Activated CD4-positive, alpha-beta T cell treated with anti-CD3 and anti-CD28 coated beads for 4 hours (primary cell): ENCODE data around the gene GINS1.

Source experiments
- DNase-seq, 2 donors: peaks; one replicate each; pipeline ENCODE4 v3.0.0-alpha.2; 2020

The GINS1 gene

GRCh38 chr20:25478889-25479568 lies 71.6 kb downstream of the GINS1 start:
- no peak for DNase-seq

DNA sequence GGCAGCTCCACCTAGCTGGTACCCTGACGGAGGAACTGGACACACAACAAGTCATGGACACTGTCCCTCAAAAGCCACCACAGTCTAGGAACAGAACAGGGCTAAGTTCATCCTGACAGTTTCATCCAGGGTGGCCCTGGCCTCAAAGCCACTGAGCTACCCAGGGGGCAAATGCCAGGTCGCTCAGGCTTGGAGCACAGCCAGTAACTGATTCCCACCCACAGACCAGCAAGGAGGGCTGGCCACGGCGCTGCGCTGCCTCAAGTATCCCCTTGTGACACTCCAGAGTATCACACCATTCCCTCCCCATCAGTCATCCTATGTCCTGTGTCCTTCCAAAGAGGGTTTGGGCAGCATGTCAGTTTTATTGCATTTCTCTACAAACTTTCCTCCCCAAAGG lies 72.2 kb downstream of the GINS1 start:
- DNase-seq, result no peak

DNA sequence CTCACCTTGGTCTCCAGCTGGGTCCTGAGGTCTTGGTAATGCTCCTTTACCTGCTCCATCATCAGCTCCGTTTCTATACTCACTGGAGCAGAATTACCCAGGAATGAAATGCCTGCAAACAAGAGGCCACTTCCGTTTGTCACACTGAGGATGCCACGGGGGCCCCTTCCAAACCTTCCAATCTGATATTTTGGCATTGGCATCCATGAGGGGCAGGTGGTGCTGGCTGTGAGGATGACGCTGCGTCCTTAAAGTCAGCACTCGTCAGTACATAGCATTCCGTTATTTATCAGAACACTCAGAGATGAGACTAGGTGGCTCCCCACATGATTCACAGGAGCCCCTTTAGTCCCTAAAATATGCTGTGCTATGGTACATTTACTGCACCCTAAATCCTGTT lies 72.7 kb downstream of the GINS1 start:
- no peak for DNase-seq

GRCh38 chr20:25480797-25481196 lies 73.3 kb downstream of the GINS1 start:
- DNase-seq, result no peak

GRCh38 chr20:25481235-25481917 lies 73.9 kb downstream of the GINS1 start:
- no peak for DNase-seq

GRCh38 chr20:25481918-25482253 lies 74.4 kb downstream of the GINS1 start:
- DNase-seq, result no peak

DNA sequence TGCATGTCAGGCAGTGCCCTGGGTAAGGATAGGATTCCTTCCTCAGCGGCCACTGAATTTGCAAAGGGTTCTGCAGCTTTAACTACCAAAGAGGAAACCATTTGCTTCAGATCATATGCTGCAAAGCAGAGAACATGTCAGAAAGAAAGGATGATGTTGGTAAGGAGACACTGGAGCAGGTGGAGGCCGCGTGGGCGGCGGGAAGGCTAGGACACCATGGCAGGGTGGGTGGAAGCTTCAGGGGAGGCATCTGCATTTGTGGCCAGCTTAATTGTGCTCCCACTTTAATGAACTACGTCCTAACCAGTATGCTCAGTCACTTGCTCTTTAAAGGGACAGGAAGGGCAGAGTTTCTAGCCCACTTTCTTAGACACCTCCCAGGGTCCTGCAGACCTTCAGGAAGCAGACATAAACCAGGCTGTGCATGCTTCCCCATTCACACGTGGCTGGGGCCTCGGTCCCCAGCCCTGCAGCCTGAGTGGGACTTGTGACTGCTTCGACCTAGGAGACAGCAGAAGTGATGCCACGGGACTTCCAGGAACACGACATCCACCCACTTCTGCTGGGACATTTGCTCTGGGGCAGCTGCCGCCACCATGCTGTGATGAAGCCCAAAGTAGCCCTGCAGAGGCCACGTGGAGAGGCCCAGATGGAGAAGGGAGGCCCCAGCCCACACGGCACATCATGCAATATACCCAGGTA lies 76.1 kb downstream of the GINS1 start:
- no peak for DNase-seq

GRCh38 chr20:25484224-25484846 lies 76.9 kb downstream of the GINS1 start:
- no peak for DNase-seq

GRCh38 chr20:25484911-25485511 lies 77.5 kb downstream of the GINS1 start:
- no peak for DNase-seq

GRCh38 chr20:25485872-25486271 lies 78.4 kb downstream of the GINS1 start:
- DNase-seq, result no peak

DNA sequence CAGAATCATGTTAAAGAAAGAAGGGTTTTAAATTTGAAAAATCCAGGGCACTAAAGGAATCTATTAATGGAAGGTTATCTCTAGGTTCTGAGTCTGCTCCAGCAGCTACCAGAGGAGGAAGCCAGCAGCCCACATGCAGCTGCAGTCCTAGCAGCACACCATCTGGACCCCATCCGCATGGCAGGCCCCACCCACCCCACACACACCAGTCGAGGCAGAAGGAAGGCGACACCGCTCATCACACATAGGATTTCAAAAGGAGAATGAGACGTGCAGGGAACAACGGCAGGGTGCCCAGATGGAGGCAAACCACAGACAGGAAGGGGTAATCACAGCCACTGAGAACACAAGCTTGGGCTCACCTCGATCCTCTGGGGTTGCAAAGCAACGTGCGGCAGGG lies 78.9 kb downstream of the GINS1 start:
- no peak for DNase-seq

DNA sequence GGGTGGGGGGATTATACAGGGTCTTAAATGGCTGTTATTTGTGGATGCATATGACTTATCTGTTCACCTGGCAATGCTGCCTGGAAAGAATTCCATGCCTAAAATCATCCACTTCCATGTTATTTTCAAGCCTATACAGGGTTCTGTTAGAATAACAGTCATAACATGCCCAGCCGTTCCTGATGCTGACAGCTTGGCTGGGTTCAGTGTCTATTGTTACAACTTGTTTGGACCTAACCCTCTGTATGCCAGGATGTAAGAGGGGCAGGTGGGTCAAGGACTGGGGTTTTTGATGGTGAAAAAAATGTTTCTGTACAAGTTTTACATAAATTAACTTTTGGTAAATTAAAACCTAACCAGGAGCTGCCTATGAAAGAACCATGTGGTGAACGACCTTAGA lies 79.8 kb downstream of the GINS1 start:
- DNase-seq, result no peak

- DNase-seq, result no peak
These were observed 80.5 kb downstream of the GINS1 start for GRCh38 chr20:25487975-25488374.

GRCh38 chr20:25489221-25489871 lies 81.9 kb downstream of the GINS1 start:
- no peak for DNase-seq

DNA sequence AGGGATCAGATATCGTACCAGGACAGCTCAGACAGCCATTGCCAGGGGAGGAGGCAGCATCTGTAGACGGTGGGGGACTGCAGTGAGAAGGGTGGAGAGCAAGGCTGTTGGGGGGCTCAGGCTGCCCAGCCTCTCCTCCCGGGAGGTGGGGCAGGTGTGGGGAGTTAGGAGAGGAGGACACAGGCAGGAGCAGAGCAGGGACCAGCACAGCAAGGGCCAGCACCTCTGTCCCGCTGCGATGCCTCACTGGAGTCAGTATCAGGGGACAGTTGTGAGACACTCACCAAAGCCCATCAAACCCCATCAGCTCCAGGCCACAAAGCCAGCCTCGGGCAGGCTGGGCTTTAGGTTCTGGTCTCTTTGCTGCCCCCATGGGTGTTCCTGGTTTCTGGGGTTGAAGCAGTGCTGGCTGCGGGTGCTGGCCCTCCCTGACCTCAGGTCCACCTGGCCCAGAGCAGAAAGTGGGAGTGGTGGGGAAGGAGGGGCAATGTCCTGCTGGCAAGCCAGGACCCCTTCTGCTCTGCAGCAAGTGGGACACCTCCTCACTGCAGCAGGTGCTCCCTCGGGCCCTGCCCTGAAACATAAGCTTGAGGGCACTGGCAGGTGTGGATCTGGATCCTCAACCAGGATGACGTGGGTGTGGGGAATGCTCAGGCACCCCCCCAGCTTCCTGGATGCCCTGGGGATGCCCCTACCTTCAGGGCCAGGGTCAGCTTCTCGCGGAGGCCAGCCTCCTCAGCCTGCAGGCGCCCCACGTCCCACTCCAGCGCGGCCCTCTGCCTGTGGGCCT lies 83.4 kb downstream of the GINS1 start:
- DNase-seq, result no peak

DNA sequence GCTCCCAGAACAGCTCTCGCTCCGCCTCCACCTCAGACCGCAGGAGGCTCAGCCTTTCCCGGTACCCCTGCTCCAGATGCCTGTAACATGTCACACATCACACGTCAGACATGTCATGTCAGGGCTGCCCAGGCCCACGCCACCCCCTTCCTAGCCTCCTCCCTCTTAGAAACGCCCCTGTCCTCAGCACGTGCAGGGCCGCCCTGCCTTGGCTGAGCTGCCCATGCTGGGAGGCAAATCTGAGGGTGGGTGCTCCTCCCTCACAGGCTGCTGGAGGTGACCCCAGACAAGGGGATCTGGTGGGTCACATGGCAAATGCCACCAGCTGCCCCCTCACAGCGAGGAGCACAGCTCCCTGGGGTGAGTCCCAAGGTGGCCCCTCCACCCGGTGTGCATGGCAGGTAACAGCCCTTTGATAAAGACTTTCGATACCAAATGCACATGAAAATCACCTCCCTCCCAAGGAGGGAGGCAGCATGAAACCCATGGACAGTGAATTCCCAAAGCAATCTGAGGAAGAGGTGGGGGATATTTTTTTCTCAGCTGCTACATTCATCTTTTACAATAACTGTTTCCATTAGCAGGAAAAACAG lies 84.1 kb downstream of the GINS1 start:
- DNase-seq, result no peak

DNA sequence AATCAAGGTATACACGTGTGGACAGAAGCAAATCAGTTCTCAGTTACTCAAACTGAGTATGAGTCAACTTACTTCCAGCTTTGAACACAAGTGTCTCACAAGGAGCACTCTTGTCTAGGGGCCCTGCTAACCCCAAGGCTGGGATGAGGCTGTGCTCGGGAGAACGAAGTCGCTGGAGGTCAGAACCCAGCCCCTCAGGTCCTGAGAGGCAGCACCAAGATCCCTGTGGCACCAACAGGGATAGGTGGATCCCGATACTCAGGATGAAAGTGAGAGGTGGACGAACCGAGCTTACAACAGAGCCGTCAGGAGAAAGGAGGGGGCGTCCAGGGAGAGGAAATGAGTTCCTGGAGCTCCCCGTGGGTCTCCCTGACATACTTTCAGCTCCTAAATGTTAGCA lies 85.7 kb downstream of the GINS1 start:
- no peak for DNase-seq

DNA sequence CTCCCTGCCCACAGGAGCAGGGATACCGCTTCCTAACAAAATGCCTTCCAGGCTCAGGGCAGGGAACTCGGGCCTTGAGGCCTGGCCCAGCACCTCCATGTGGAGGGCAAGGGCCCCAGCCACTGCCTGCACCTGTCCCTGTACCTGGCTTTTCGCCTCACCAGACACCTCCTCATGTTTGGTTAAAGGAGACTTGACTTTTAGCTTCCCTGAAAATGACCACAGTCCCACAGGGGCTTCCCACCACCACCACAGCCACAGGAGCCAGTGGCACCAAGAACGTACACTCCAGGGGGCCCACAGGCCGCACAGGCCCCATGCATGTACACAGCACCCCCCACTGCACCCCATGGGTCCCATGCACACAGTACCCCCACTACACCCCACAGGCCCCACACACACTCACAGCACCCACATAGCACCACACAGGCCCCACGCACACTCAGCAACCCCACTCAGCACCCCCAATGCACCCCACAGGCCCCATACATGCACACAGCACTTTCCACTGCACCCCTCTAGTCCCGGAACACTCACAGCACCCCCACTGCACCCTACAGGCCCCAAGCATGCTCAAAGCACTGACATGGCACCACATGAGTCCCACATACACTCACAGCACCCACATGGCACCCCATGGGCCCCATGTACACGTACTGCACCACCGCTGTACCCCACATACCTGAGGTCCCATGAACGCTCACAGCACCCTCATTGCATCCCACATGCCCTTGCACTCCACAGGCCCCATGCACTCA lies 86.5 kb downstream of the GINS1 start:
- DNase-seq, result no peak

- no peak for DNase-seq
These were observed 87.2 kb downstream of the GINS1 start for GRCh38 chr20:25494506-25495188.

- no peak for DNase-seq
These were observed 87.8 kb downstream of the GINS1 start for GRCh38 chr20:25495189-25495824.
